Omental fat pad (tissue), 4 donors: ENCODE results near the gene ANKRD44. TPM values are rescaled to one million over a fixed set of nuclear protein-coding genes. Genes with fewer than 3 reads are reported as not detected.

ENCODE experiments used
- ATAC-seq: fragments of 150-250 bp; one replicate; pipeline ENCODE4 v1.9.1; 2016; ENCODE audit warnings: mild to moderate bottlenecking, moderate library complexity; ENCODE audit not compliant: low FRiP score
- DNase-seq: peaks from one replicate; pipeline ENCODE4 v3.0.0-alpha.2; 2019; ENCODE audit warnings: low spot score
- CTCF ChIP-seq, 3 donors: fragments of 450-650 bp; IDR thresholded peaks; one replicate each; pipeline ENCODE4 v1.5.1; 2016 to 2017; ENCODE audit warnings: antibody characterized with exemption in 3 of 3, mild to moderate bottlenecking in 3 of 3, moderate library complexity in 2 of 3
- total RNA-seq, 4 donors: library from RNA; depleted of rRNA; stranded (reverse); fragments of >200 nt; gene quantifications; one replicate each; pipeline ENCODE4 v1.1.0, GENCODE V29; 2016

ANKRD44 gene
- total RNA-seq, 4 donors from 2014 or later, result 18.4 to 56.3 (median 30.1) TPM

DNA sequence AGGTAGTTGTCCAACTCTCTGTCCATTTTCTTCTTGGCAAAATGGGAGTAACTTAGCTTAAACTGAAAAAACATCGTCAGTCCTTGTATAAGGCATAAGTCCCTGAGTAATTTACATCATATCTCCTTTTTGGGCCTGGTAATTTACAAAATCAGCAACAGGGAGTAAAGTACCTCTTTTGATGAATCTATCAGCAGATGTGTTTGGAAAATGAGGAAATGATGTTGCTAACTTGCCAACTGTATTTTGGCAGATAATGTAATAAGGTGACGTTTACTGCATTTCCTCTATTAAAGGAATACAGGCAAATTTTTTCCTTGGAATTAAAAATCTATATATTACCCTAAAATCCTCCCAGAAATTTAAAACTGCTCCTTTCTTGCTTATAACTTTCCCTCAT, 29.2 kb downstream of the ANKRD44 start:
- DNase-seq (no peak), ATAC-seq (no peak)
- TF ChIP-seq CTCF (IDR thresholded peaks at IDR 0.05), result no peak

- ATAC-seq, result no peak
- no peak for DNase-seq
These were observed 30.4 kb downstream of the ANKRD44 start for GRCh38 chr2:197280015-197280702.

GRCh38 chr2:197278799-197279763, 31.5 kb downstream of the ANKRD44 start:
- no peak for ATAC-seq
- DNase-seq, result no peak
- no peak for TF ChIP-seq CTCF (IDR thresholded peaks at IDR 0.05)

More at GRCh38 chr2:197280015-197280702, 30.4 kb downstream of the ANKRD44 start:
- no peak for TF ChIP-seq CTCF (IDR thresholded peaks at IDR 0.05)

DNA sequence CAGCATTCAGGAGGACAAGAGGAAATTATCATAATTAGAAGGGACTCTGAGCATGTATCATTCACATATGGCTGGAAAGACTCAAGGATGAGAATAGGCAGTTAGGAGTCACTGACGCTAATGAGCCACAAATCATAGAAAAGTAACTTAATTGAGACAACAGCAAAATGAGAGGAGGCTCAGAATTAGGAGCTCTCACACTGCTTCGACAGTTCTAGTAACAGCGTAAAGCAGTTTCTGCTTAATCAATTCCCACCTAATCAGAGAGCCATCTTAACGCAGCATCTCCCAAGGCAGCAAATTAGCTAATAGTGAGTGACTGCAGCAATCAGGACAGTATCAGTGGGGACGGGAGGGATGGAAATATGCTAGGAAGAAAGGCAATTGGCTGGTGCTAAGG, 32.8 kb downstream of the ANKRD44 start:
- no peak for ATAC-seq
- no peak for TF ChIP-seq CTCF (IDR thresholded peaks at IDR 0.05)
- DNase-seq, result no peak

GRCh38 chr2:197276156-197276555, 34.4 kb downstream of the ANKRD44 start:
- no peak for TF ChIP-seq CTCF (IDR thresholded peaks at IDR 0.05)
- ATAC-seq, result no peak
- DNase-seq, result no peak

- no peak for ATAC-seq
- TF ChIP-seq CTCF (IDR thresholded peaks at IDR 0.05), result no peak
- DNase-seq, result no peak
These were observed 35.6 kb downstream of the ANKRD44 start for GRCh38 chr2:197274937-197275336.
